H1 (cell line): ENCODE measurements around the gene CHAT. TPM values are rescaled to one million over a fixed set of nuclear protein-coding genes. Genes with fewer than 3 reads are reported as not detected.

Experiments used
- CTCF ChIA-PET: fragments of 300-600 bp; sonication (Branson Sonifier 250); formaldehyde crosslinking; loops from one replicate; lab custom pipeline; 2021; ENCODE audit not compliant: partially characterized antibody; lab: Charles Lee
- POLR2A ChIA-PET: fragments of 300-600 bp; sonication (Branson Sonifier 250); formaldehyde crosslinking; loops from one replicate; lab custom pipeline; 2021; ENCODE audit warnings: inconsistent platforms; ENCODE audit not compliant: partially characterized antibody; lab: Charles Lee
- DNase-seq, 2 experiments: peaks; one replicate each; pipeline versions ENCODE4 v3.0.0 to v3.0.0-alpha.2; 2010 to 2022; ENCODE audit warnings: low spot score in 2 of 2, low read depth in 1 of 2, mixed read lengths in 1 of 2
- FAIRE-seq: peaks from 2 replicates; lab custom pipeline; 2011; peaks lifted over from hg19 to GRCh38; lab: Jason Lieb, UNC
- H2AFZ ChIP-seq: 2 replicates; pipeline ENCODE4 v1.8.1; 2012; ENCODE audit warnings: low read length, inconsistent platforms
- H2AK5ac ChIP-seq: 2 replicates; pipeline ENCODE4 v1.6.1; 2013; ENCODE audit warnings: low read depth, low read length
- H2BK120ac ChIP-seq: replicated peaks from 2 replicates; pipeline ENCODE3; 2013; ENCODE audit warnings: low read depth, low read length, inconsistent platforms
- H2BK12ac ChIP-seq: 2 replicates; pipeline ENCODE4 v1.6.1; 2013; ENCODE audit warnings: low read depth, low read length
- H2BK15ac ChIP-seq: 2 replicates; pipeline ENCODE4 v1.6.1; 2013; ENCODE audit warnings: low read length
- H2BK20ac ChIP-seq: 2 replicates; pipeline ENCODE4 v1.6.1; 2013; ENCODE audit warnings: low read length
- H2BK5ac ChIP-seq: 2 replicates; pipeline ENCODE4 v1.6.1; 2013; ENCODE audit warnings: low read depth, low read length
- H3K14ac ChIP-seq: 2 replicates; pipeline ENCODE4 v1.6.1; 2013; ENCODE audit warnings: inconsistent platforms; ENCODE audit not compliant: insufficient read length
- H3K18ac ChIP-seq: 2 replicates; pipeline ENCODE4 v1.6.1; 2013; ENCODE audit warnings: low read length; ENCODE audit errors: extremely low read depth
- H3K23ac ChIP-seq: 2 replicates; pipeline ENCODE4 v1.6.1; 2013; ENCODE audit warnings: inconsistent platforms; ENCODE audit not compliant: insufficient read length
- H3K23me2 ChIP-seq: 2 replicates; pipeline ENCODE4 v1.6.1; 2013; ENCODE audit warnings: low read depth, low read length
- H3K27ac ChIP-seq: 2 replicates; pipeline ENCODE4 v1.6.1; 2011; ENCODE audit warnings: low read depth, low read length, inconsistent platforms
- H3K27me3 ChIP-seq, 4 experiments: replicated peaks in 1 of 4; 1 replicate in 1 of 4; 2 replicates in 3 of 4; pipeline versions ENCODE4 v1.6.1 to v1.8.1; 2011 to 2013; ENCODE audit warnings: low read length in 3 of 4, mild to moderate bottlenecking in 3 of 4, inconsistent platforms in 2 of 4, mixed read lengths in 2 of 4, moderate library complexity in 1 of 4; ENCODE audit not compliant: control insufficient read depth in 3 of 4, insufficient read depth in 3 of 4; ENCODE audit errors: extremely low read depth in 1 of 4
- H3K36me3 ChIP-seq, 4 experiments: 2 replicates each; pipeline versions ENCODE4 v1.6.1 to v1.8.1; 2011 to 2013; ENCODE audit warnings: mild to moderate bottlenecking in 4 of 4, low read length in 3 of 4, moderate library complexity in 2 of 4, control low read depth in 1 of 4, inconsistent platforms in 1 of 4; ENCODE audit not compliant: insufficient read depth in 4 of 4, control insufficient read depth in 2 of 4
- H3K4ac ChIP-seq: replicated peaks from 2 replicates; pipeline ENCODE3; 2013; ENCODE audit warnings: low read length, low read depth, mixed read lengths, inconsistent platforms; ENCODE audit not compliant: insufficient read length
- H3K4me1 ChIP-seq, 4 experiments: replicated peaks in 1 of 4; 1 replicate in 1 of 4; 2 replicates in 3 of 4; pipeline versions ENCODE4 v1.6.1 to v1.8.1; 2011 to 2013; ENCODE audit warnings: low read length in 3 of 4, inconsistent platforms in 2 of 4, mixed read lengths in 1 of 4; ENCODE audit not compliant: insufficient read depth in 4 of 4, control insufficient read depth in 3 of 4
- H3K4me2 ChIP-seq, 2 experiments: 2 replicates each; pipeline versions ENCODE4 v1.6.1 to v1.8.1; 2011 to 2013; ENCODE audit warnings: low read depth in 2 of 2, low read length in 2 of 2, control low read depth in 1 of 2, inconsistent platforms in 1 of 2, mild to moderate bottlenecking in 1 of 2; ENCODE audit not compliant: insufficient read depth in 1 of 2
- H3K4me3 ChIP-seq, 4 experiments: fragments of 200-600, 300-600 bp in 1 of 4; sonication (generic), shearing (Covaris generic), sonication (Bioruptor Twin) in 1 of 4; 2 replicates each; pipeline versions ENCODE4 v1.5.1 to v1.8.1; 2011 to 2016; ENCODE audit warnings: low read length in 4 of 4, low read depth in 3 of 4, control low read depth in 2 of 4, inconsistent platforms in 2 of 4, mild to moderate bottlenecking in 2 of 4, mixed read lengths in 1 of 4, moderate library complexity in 1 of 4; ENCODE audit not compliant: insufficient read depth in 2 of 4; ENCODE audit errors: extremely low read depth in 1 of 4
- H3K56ac ChIP-seq: replicated peaks from 2 replicates; pipeline ENCODE3; 2013; ENCODE audit warnings: low read depth, mild to moderate bottlenecking, mixed read lengths, low read length, inconsistent platforms; ENCODE audit not compliant: insufficient read length
- H3K79me1 ChIP-seq: 2 replicates; pipeline ENCODE4 v1.6.1; 2013; ENCODE audit warnings: low read depth, low read length, control low read depth
- H3K79me2 ChIP-seq, 2 experiments: 2 replicates each; pipeline versions ENCODE4 v1.6.1 to v1.8.1; 2012 to 2013; ENCODE audit warnings: low read length in 2 of 2, mild to moderate bottlenecking in 2 of 2, inconsistent platforms in 1 of 2; ENCODE audit not compliant: insufficient read depth in 2 of 2, control insufficient read depth in 1 of 2
- H3K9ac ChIP-seq, 4 experiments: replicated peaks in 1 of 4; 1 replicate in 1 of 4; 2 replicates in 3 of 4; pipeline versions ENCODE4 v1.6.1 to v1.8.1; 2011 to 2013; ENCODE audit warnings: low read depth in 3 of 4, low read length in 3 of 4, control low read depth in 2 of 4, mild to moderate bottlenecking in 2 of 4, moderate library complexity in 2 of 4, inconsistent platforms in 1 of 4; ENCODE audit errors: extremely low read depth in 1 of 4
- H3K9me3 ChIP-seq, 2 experiments: 2 replicates each; pipeline versions ENCODE4 v1.6.1 to v1.8.1; 2012 to 2013; ENCODE audit warnings: mild to moderate bottlenecking in 2 of 2, moderate library complexity in 2 of 2, control low read depth in 1 of 2, inconsistent platforms in 1 of 2, low read depth in 1 of 2, low read length in 1 of 2, mixed read lengths in 1 of 2; ENCODE audit not compliant: insufficient read depth in 2 of 2
- H4K20me1 ChIP-seq, 2 experiments: replicated peaks in 1 of 2; 2 replicates each; pipeline versions ENCODE3 to v1.8.1; 2011 to 2013; ENCODE audit warnings: inconsistent platforms in 2 of 2, low read length in 2 of 2, mild to moderate bottlenecking in 1 of 2; ENCODE audit not compliant: insufficient read depth in 2 of 2, control insufficient read depth in 1 of 2
- H4K5ac ChIP-seq: 2 replicates; pipeline ENCODE4 v1.6.1; 2013; ENCODE audit warnings: low read length, low read depth, mixed read lengths, inconsistent platforms; ENCODE audit not compliant: insufficient read length
- H4K8ac ChIP-seq: 2 replicates; pipeline ENCODE4 v1.8.0; 2013; ENCODE audit warnings: mild to moderate bottlenecking, moderate library complexity, low read length, inconsistent platforms; ENCODE audit not compliant: insufficient read depth; ENCODE audit errors: extremely low read depth
- H4K91ac ChIP-seq: replicated peaks from 2 replicates; pipeline ENCODE3; 2013; ENCODE audit warnings: low read length, mixed read lengths, inconsistent platforms; ENCODE audit not compliant: insufficient read length
- BACH1 ChIP-seq: IDR thresholded peaks from 2 replicates; pipeline ENCODE4 v1.6.1; 2012; ENCODE audit warnings: low read length, improper control_type of control experiment
- CHD1 ChIP-seq: IDR thresholded peaks from 2 replicates; pipeline ENCODE4 v1.6.1; 2012; ENCODE audit warnings: low read depth, low read length, improper control_type of control experiment
- CHD2 ChIP-seq: IDR thresholded peaks from 2 replicates; pipeline ENCODE4 v1.6.1; 2012; ENCODE audit warnings: low read length, improper control_type of control experiment
- EGR1 ChIP-seq: IDR thresholded peaks from 2 replicates; pipeline ENCODE4 v1.6.1; 2011; ENCODE audit warnings: low read depth, low read length, borderline replicate concordance
- EP300 ChIP-seq, 2 experiments: IDR thresholded peaks; 1 replicate in 1 of 2; 2 replicates in 1 of 2; pipeline ENCODE4 v1.6.1; 2011 to 2012; ENCODE audit warnings: low read depth in 2 of 2, low read length in 2 of 2, mild to moderate bottlenecking in 2 of 2, borderline replicate concordance in 1 of 2, inconsistent platforms in 1 of 2, moderate library complexity in 1 of 2
- FOSL1 ChIP-seq: IDR thresholded peaks from 2 replicates; pipeline ENCODE4 v1.6.1; 2011; ENCODE audit warnings: mild to moderate bottlenecking, low read depth, low read length, moderate library complexity; ENCODE audit not compliant: insufficient read depth
- GABPA ChIP-seq: IDR thresholded peaks from 2 replicates; pipeline ENCODE4 v1.6.1; 2011; ENCODE audit warnings: mild to moderate bottlenecking, low read length, moderate library complexity, borderline replicate concordance; ENCODE audit not compliant: insufficient read depth
- JUN ChIP-seq: IDR thresholded peaks from 2 replicates; pipeline ENCODE4 v1.6.1; 2011; ENCODE audit warnings: low read depth, mild to moderate bottlenecking, improper control_type of control experiment, low read length
- MAFK ChIP-seq: IDR thresholded peaks from 2 replicates; pipeline ENCODE4 v1.6.1; 2012; ENCODE audit warnings: low read depth, mild to moderate bottlenecking, improper control_type of control experiment, low read length
- SP4 ChIP-seq: IDR thresholded peaks from 2 replicates; pipeline ENCODE4 v1.6.1; 2012; ENCODE audit warnings: low read length, inconsistent platforms
- SRF ChIP-seq: IDR thresholded peaks from 2 replicates; pipeline ENCODE4 v1.6.1; 2011; ENCODE audit warnings: mild to moderate bottlenecking, low read depth, low read length, moderate library complexity
- TAF7 ChIP-seq: optimal IDR thresholded peaks from 2 replicates; pipeline ENCODE3; 2011; ENCODE audit warnings: low read depth, mild to moderate bottlenecking, inconsistent platforms, low read length, moderate library complexity, borderline replicate concordance
- TEAD4 ChIP-seq: IDR thresholded peaks from 2 replicates; pipeline ENCODE4 v1.6.1; 2012; ENCODE audit warnings: low read depth, low read length, inconsistent platforms, mixed read lengths
- YY1 ChIP-seq: IDR thresholded peaks from 2 replicates; pipeline ENCODE4 v1.6.1; 2011; ENCODE audit warnings: low read depth, mild to moderate bottlenecking, low read length
- ZNF274 ChIP-seq: IDR thresholded peaks from 2 replicates; pipeline ENCODE4 v1.7.0; 2012; ENCODE audit warnings: low read length, borderline replicate concordance; ENCODE audit errors: extremely low read depth
- WGBS, 2 experiments: shearing (Covaris generic) in 1 of 2; methylation state at CpG; one replicate each; pipeline versions ENCODE4 v1.1.6 to v1.1.7; 2013 to 2015; ENCODE audit warnings: low lambda C conversion rate in 2 of 2, mixed read lengths in 2 of 2, inconsistent platforms in 1 of 2, low coverage in 1 of 2, missing lambda C conversion rate in 1 of 2; ENCODE audit not compliant: insufficient replicate concordance in 2 of 2, insufficient coverage in 1 of 2, insufficient read length in 1 of 2; ENCODE audit errors: extremely low coverage in 1 of 2, missing lambda C conversion rate in 1 of 2; 5-methylcytosine and 5-hydroxymethylcytosine counted together
- polyA plus RNA-seq, 7 experiments: library from polyadenylated mRNA; depleted of rRNA in 3 of 7; stranded (reverse) in 5 of 7; unstranded in 2 of 7; fragments of >200 nt in 5 of 7; fragments of 200-250 nt in 2 of 7; gene quantifications; 1 replicate in 5 of 7; 2 replicates in 1 of 7; 4 replicates in 1 of 7; pipeline versions ENCODE4 v1.2.1 to v1.2.3, GENCODE V29; 2011 to 2013; ENCODE audit warnings: missing spikeins in 2 of 7, mixed read lengths in 2 of 7
- total RNA-seq: library from RNA; stranded (reverse); fragmentation: NEBNext Ultra II Directional; extraction: Animal tissue kit (Norgen Biotek cat#: 25700); gene quantifications from 2 replicates; pipeline ENCODE4 v1.2.1, GENCODE V29; 2021
- TF ChIP-seq, protein P1 (sequence below): IDR thresholded peaks from 2 replicates; pipeline ENCODE4 v1.6.1; 2012; ENCODE audit warnings: inconsistent platforms

Gene CHAT
- total and polyA plus RNA-seq, 2 of the 8 experiments (the other 6 are each of a cell fraction or from before 2014, with no cell fraction given), result not detected

DNA sequence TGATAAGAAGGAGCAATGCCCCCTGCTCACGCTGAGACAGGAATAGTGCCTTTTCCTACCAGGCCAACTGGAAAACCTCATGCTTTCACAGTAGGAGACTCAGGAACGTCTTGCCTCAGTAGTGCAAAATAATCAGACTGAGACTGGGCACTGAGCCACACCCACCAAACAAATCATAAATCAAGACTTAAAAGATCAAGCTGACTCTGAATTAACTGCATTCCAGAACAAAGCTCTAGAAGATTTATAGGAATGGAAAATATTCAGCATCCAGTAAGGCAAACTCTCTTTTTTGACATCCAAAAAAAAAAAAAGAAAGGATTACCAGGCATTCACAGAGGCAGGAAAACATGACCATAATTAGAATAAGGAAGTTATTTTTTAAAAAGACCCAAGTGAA, 34.2 kb upstream of the CHAT start:
- peaks cover 2% of the 10 kb centered on the region; the same call in 1 of the 2 replicates for H3K23me2 ChIP-seq
- POLR2A ChIA-PET, result no interaction called here
- no peak overlapping the region for H3K18ac ChIP-seq
- no peaks in the 10 kb centered on the region for H3K4me1 ChIP-seq
- H3K4me2 ChIP-seq, result no peak overlapping the region
- no peak overlapping the region for H4K91ac ChIP-seq
- no peak overlapping the region for H2AFZ ChIP-seq
- H2AK5ac ChIP-seq, result no peak overlapping the region
- H3K4ac ChIP-seq, result no peak overlapping the region
- no peak for DNase-seq
- no peaks in the 10 kb centered on the region for H3K27me3 ChIP-seq
- H2BK120ac ChIP-seq, result no peak overlapping the region
- H3K56ac ChIP-seq, result no peak overlapping the region
- no peak overlapping the region for H2BK5ac ChIP-seq
- H4K20me1 ChIP-seq, result no peaks in the 10 kb centered on the region
- no peak overlapping the region for H3K23ac ChIP-seq
- no peak overlapping the region for H3K9ac ChIP-seq
- H4K5ac ChIP-seq, result no peak overlapping the region
- no peak overlapping the region for H2BK12ac ChIP-seq
- TF ChIP-seq BACH1 (no peak), GABPA (no peak), JUN (no peak), ZNF274 (no peak), YY1 (no peak), TAF7 (no peak), CHD2 (no peak), MAFK (no peak), TEAD4 (no peak), FOSL1 (no peak), SRF (no peak), SP4 (no peak), EP300 (IDR thresholded peaks at IDR 0.05; ENCODE audit: borderline replicate concordance in 1 of 2, low read depth in 2 of 2, low read length in 2 of 2) (no peak), EGR1 (no peak), CHD1 (no peak)
- TF ChIP-seq, protein P1, sequence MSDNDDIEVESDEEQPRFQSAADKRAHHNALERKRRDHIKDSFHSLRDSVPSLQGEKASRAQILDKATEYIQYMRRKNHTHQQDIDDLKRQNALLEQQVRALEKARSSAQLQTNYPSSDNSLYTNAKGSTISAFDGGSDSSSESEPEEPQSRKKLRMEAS, result no peak
- CTCF ChIA-PET, result interaction anchor here (1.4 kb wide), 1 partner anchor 14 kb away, joined by 5 read pairs; no protein-coding TSS in a partner anchor
- no peak overlapping the region for H2BK20ac ChIP-seq
- H3K27ac ChIP-seq, result no peak overlapping the region
- 91% methylated on average over 2 of the region's 2 CpGs; no CpG with 5 or more reads in 1 of the 2 experiments for WGBS, 2 experiments
- H2BK15ac ChIP-seq, result no peak overlapping the region
- no peak overlapping the region for H3K4me3 ChIP-seq
- no peak for FAIRE-seq
- no peaks in the 10 kb centered on the region for H3K79me2 ChIP-seq
- no peak overlapping the region for H4K8ac ChIP-seq
- H3K36me3 ChIP-seq, result no peaks in the 10 kb centered on the region
- no peaks in the 10 kb centered on the region for H3K79me1 ChIP-seq
- no peak overlapping the region for H3K14ac ChIP-seq
- H3K9me3 ChIP-seq, result no peaks in the 10 kb centered on the region
